ENCODE data around the gene SHROOM4. TPM values are rescaled to one million over a fixed set of nuclear protein-coding genes. Genes with fewer than 3 reads are reported as not detected.

Gene SHROOM4
- total RNA-seq, 1 donor, result 0.72 TPM

GRCh38 chrX:50635817-50636365, 178.1 kb downstream of the SHROOM4 start:
- no peak for TF ChIP-seq CTCF (IDR thresholded peaks at IDR 0.05; ENCODE audit: insufficient read depth, low read length)
- H3K4me3 ChIP-seq (ENCODE audit: low read depth, low read length), result no peak overlapping the region
- no peak for DNase-seq (ENCODE audit: low read depth)

- TF ChIP-seq CTCF (IDR thresholded peaks at IDR 0.05; ENCODE audit: insufficient read depth, low read length), result no peak
- no peak for DNase-seq (ENCODE audit: low read depth)
- no peak overlapping the region for H3K4me3 ChIP-seq (ENCODE audit: low read depth, low read length)
These were observed 178.8 kb downstream of the SHROOM4 start for GRCh38 chrX:50635162-50635561.

- no peak for TF ChIP-seq CTCF (IDR thresholded peaks at IDR 0.05; ENCODE audit: insufficient read depth, low read length)
These were observed 184.2 kb downstream of the SHROOM4 start for GRCh38 chrX:50629774-50630173.

GRCh38 chrX:50627696-50628095, 186.3 kb downstream of the SHROOM4 start:
- no peak overlapping the region for H3K4me3 ChIP-seq (ENCODE audit: low read depth, low read length)
- no peak for TF ChIP-seq CTCF (IDR thresholded peaks at IDR 0.05; ENCODE audit: insufficient read depth, low read length)
- DNase-seq (ENCODE audit: low read depth), result no peak

More at GRCh38 chrX:50629774-50630173, 184.2 kb downstream of the SHROOM4 start:
- DNase-seq (ENCODE audit: low read depth), result no peak
- no peak overlapping the region for H3K4me3 ChIP-seq (ENCODE audit: low read depth, low read length)

- no peak for TF ChIP-seq CTCF (IDR thresholded peaks at IDR 0.05; ENCODE audit: insufficient read depth, low read length)
- no peak overlapping the region for H3K4me3 ChIP-seq (ENCODE audit: low read depth, low read length)
- no peak for DNase-seq (ENCODE audit: low read depth)
These were observed 187.6 kb downstream of the SHROOM4 start for GRCh38 chrX:50626432-50626831.

- no peak overlapping the region for H3K4me3 ChIP-seq (ENCODE audit: low read depth, low read length)
- TF ChIP-seq CTCF (IDR thresholded peaks at IDR 0.05; ENCODE audit: insufficient read depth, low read length), result no peak
- no peak for DNase-seq (ENCODE audit: low read depth)
These were observed 191.2 kb downstream of the SHROOM4 start for GRCh38 chrX:50622751-50623150.

Measured in fibroblast of the aortic adventitia (primary cell).